HG03354 (cell line): ENCODE measurements around the gene POLK.
"Not testable (repeated sequence)": the region's sequence is repeated elsewhere in the genome, so short reads cannot be mapped to it uniquely, and the experiment has no call there.

Source experiments
- ATAC-seq: cut with Tn5 transposase; IDR thresholded peaks from one replicate; pipeline ENCODE4 v1.9.1; 2021; ENCODE audit warnings: mild to moderate bottlenecking; ENCODE audit not compliant: unreplicated experiment, poor library complexity, severe bottlenecking

Gene POLK

DNA sequence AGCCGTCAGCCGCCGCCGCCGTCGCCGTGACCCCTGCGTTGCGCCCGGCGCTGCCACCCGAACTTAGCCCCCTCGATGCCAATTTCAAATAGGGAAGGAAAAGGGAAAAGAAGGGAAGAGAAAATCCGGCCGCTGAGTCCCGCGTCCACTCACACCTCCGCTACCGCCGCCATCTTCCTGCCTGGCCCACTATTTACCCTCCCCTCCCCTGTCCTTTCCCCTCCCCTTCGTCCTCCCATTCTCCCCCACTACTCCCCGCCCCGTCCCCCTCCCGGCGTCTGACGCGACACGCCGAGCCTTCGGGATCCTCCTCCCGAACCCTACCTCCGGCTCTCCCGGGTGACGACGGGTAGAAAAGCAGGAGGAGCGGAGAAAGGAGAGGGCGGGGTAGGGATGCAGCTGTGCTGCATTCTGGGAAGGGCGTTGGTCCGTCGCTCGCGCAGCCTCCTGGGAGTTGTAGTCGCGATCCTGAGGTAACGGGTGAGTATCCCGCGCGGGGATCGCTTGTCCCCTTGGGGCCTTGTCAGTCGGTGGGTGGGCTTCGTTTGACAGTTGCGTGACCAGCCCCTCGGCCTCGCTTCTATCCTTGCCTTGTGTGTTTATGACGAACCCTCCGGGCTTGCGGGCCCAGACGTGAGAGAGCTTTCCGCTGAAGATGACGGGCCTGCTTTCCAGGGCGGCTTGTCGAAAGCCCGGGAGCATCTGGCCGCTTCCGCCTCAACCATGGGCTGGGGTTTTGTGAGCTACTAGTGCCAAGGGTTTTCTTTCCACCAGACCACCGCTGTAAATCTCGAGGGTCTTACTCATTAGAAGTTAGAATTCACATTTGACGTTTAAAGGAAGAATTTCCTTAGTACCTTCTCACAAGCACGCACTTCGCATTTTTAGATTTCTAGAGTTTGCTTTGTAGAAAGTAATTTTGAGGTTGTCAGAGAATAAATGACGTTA is at the start of gene POLK, which contains the start of gene CERT1:
Gene POLK (plus strand): TSS at position 457 of the 948 bp plus-strand sequence.
Gene CERT1 (minus strand): TSS at position 195 of the 948 bp plus-strand sequence. CDS start 422 bp downstream, outside the sequence.
- ATAC-seq, result peak; percentile 84

DNA sequence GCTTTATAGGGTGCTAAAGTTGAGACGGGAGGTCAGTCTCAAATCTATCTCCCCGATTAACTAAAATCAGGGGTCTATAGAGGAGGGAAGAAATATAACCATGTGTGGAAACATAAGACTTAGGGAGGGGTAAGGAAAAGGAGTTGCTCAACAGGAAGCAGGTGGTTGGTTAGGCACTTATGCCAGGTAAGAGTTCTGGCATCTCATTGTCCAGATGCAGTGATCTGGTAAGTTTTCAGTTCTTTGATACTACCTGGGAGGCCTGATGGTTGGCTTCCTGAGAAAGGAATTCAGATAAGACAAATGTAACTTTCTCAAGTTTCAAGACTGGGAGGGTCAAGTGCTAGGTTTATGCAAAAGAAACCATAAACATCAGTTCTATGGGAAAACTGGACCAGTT is 48.0 kb upstream of the POLK start:
- no peak for ATAC-seq

DNA sequence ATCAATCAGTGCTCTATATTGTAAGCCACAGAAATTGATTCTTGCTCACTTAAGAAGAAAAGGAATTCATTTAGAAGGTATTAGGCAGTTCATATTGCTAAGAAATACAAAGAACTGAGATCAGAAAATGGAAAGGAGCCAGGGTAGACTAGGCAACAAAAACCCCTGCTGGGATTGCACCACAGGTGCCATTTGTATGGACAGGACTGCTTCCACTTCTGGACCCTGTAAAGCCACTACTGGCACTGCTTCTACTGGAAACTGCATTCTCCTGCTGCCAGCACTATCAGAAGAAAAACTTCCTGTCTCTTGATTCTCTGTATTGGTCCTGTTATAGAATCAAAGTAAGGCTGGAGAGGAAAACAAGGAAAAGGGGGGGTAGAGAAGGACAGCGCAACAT is 46.2 kb upstream of the POLK start:
- no peak for ATAC-seq

DNA sequence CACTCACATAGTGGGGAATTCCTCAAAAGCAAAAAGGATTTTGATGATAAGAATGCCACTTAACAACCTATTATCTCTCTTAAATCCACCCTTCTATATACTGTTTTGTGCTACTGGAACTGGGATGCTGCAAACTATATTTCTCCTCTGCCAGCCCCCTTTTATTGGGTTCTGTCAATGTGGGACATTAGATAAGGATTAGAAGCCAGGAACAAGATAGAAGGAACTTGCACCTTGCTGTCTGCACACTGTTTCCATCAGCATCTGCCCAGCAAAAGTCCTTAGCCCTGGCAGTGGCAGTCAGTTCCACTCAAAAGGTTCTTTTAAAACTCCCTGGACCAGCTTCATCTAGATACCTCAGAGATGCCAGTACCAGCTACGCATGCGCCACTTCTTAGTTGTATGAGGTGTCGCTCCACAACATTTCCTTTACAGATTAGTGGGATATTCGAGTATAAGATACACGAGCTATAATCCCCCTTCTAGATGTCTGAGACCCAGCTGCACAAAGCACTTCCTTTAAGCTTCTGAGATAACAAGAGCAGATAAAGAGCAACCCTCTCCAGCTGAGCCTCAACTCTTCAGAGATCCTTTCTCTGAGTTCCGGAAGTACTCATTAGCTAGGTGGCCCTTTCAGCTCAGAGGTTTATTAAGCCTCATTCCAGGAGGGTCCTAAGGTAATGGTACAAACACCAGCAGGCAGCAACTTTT is 45.5 kb upstream of the POLK start:
- ATAC-seq, result no peak

DNA sequence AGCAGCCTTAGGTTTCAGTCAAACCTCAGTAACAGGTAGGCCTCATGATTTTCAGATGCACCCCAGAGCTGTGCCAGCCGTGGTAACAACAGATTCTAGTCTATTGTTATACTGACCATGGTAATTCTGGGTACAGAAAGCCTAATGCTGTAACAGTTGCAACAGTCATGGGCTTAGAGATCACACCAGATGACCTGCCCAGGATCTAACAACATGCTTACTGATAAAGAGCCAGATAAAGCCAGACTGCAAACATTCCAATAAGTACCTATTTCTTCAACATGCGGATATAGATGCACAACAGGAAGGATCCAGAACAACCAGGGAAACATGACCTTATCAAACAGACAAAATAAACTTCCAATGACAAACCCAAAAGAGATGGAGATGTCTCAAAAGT is 43.1 kb upstream of the POLK start:
- ATAC-seq, result no peak

DNA sequence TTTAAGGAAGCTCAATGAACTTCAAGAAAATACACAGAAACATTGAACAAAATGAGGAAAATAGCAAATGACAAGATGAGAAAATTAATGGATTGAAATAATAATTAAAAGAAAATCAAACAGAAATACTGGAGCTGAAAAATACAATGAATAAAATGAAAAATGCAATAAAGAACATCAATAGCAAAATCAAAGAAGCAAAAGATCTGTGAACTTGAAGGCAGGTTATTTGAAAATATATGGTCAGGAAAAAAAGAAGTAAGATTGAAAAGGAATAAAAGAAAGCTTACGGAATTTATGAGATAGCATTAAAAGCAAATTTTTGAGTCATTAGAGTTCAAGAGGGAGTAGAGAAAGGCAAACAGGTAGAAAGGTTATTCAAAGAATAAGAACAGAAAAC is 42.7 kb upstream of the POLK start:
- no peak for ATAC-seq

DNA sequence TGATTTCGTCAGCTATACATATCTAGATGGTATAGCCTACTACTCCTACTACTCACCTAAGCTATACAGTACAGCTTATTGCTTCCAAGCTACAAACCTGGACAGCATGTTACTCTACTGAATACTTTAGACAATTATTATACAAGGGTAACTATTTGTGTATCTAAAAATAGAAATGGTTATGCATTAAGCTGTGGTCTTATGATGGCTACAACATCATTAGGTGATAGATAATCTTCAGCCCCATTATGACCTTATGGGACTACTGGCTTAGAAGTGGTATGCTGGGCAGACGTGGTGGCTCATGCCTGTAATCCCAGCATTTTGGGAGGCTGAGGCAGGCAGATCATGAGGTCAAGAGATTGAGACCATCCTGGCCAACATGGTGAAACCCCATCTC is 40.5 kb upstream of the POLK start:
- ATAC-seq, result peak; percentile 73

DNA sequence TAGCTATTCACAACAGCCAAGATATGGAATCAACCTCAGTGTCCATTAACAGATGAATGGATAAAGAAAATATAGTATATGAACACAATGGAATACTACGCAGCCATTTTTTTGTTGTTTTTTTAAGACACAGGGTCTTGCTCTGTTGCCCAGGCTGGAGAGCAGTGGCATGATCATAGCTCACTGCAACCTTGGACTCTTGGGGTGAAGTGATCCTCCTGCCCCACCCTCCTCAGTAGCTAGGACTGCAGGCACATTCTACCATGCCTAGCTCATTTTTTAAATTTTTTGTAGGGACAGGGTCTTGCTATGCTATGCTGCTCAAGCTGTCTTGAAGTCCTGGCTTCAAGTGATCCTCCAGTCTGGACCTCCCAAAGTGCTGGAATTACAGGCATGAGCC is 38.7 kb upstream of the POLK start:
- ATAC-seq, result no peak

DNA sequence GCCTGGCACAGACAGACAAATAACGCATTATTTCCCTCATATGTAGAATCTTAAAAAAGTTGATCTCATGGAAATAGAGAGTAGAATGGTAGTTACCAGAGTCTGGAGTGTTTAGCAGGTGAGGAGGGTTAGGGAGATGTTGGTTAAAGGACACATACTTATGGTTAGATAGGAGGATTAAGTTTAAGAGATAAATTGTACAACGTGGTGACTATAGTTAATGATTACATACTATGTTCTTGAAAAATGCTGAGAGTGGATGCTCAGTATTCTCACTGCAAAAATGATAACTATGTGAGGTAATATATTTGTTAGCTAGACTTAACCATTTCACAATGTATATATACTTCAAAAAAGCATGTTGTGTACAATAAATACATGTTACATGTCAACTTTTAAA is 38.2 kb upstream of the POLK start:
- no peak for ATAC-seq

DNA sequence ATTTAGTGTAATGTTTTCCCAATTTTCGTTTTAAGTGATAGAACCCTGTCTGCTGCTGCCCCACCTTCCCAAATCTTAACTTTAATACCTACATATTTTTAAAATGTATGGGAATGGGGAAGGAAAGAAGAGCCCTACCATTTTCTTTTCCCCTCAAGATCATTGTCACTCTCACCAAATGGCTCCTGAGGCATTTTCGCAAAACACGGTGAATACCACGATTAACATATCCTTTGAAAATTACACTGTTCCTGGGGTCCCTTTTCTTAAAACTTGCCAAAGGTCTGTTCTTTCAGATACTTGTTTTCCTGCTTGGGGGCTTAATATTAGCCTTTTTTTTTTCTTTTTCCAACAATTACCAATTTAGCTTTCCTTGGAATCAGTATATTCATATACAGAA is 36.3 kb upstream of the POLK start:
- ATAC-seq, result no peak

DNA sequence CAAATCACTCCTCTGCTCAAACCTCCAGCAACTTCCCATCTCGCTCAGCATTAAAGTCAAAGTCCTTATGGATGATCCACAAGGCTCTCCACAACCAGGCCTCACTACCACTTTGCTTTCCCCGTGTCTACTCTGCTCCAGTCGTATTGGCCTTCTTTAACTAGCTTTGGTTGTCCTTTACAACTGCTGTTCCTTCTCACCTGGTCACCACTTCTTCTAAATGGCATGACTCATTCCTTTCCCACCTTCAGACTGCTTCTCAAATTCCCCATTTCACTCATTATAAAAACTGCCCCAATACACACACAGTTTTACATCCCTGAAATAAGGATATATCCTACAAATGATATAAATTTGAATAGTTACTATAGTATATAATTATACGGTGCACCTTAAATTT is 30.7 kb upstream of the POLK start:
- no peak for ATAC-seq

DNA sequence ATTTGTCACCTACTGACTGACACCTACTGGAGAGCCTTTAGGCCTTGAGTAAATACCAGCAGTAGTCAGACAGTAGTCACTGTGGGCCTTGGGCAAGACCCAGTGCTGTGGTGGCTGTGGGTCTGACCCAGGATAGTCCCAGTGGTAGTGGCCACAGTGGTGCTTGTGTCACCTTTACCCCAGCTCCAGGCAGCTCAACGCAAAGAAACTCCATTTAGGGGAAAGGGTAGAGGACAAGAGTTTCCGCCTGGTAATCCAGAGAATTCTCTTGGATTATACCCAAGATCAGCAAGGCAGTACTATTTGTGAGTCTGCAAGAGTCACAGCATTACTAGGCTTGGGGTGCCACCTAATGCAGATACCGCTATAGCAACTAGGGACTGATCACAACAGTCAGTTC is 29.2 kb upstream of the POLK start:
- no peak for ATAC-seq

DNA sequence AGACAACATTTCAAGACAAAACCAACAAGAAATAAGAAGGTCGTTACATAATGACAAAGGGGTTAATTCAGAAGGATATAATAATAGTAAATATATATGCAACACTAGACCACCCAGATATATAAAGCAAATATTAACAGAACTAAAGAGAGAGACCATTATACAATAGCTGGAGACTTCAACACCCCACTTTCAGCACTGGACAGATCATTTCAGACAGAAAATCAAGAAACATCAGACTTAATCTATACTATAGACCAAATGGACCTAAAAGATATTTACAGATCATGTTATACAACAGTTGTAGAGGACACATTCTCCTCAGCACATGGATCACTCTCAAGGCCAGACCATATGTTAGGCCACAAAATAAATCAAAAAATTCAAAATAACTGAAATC is 27.1 kb upstream of the POLK start:
- ATAC-seq, result no peak

DNA sequence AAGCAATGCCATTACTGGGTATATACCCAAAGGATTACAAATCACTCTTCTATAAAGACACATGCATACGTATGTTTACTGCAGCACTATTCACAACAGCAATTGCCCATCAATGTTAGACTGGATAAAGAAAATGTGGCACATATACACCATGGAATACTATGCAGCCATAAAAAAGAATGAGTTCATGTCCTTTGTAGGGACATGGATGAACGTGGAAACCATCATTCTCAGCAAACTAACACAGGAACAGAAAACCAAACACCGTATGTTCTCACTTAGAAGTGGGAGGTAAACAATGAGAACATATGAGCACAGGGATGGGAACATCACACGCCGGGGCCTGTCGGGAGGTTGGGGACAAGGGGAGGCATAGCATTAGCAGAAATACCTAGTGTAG is 21.8 kb upstream of the POLK start:
- ATAC-seq, result not testable (repeated sequence)

DNA sequence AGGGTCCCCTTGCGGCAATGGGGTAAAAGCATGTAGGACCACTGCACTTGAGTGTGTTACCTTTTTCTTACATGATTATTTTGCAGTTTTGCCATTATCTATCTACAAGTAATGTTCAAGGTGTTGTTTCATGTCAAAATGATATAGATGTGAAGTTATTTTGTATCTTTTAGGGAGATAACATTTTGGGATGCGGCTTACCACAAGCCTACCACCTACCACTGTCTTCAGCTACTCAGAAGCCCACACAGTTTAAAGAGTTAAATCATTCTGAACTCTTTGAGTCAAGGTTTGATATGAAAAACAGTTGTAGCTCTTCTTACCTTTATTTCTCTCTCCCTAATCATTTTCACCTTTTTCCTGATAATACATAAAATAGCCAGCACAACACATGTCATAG is 20.1 kb upstream of the POLK start:
- ATAC-seq, result no peak

DNA sequence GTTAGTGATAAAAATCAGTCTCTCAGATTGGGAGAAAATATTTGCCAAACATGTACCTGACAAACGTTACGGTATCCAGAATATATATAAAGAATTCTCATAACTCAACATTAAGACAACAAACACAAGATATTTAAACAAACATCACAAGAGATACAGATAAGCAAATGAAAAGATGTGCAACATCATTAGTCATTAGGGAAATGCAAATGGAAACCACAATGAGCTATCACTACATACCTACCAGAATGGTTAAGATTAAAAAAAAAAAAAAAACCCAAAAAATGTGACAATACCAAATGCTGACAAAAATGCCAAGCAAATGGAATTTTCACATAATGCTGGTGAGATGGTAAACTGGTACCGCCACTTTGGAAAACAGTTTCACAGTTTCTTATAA is 15.7 kb upstream of the POLK start:
- ATAC-seq, result no peak

DNA sequence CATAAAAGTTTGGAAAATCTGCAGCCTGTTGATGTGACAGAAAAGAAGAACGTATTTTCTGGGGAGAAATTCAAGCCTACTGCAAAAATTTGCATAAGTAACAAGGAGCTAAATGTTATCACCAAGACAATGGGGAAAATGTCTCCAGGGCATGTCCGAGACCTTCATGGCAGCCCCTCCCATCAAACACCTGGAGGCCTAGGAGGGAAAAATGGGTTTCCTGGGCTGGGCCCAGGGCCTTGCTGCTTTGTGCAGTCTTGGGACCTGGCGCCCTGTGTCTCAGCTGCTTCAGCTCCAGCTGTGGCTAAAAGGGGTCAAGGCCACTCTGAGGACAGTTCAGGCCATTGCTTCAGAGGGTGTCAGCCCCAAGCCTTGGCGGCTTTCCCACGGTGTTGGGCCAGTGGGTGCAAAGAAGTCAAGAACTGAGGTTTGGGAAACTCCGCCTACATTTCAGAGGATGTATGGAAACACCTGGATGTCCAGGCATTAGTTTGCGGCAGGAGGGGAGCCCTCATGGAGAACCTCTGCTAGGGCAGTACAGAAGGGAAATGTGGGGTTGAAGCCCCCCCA is 13.4 kb upstream of the POLK start:
- ATAC-seq, result no peak

DNA sequence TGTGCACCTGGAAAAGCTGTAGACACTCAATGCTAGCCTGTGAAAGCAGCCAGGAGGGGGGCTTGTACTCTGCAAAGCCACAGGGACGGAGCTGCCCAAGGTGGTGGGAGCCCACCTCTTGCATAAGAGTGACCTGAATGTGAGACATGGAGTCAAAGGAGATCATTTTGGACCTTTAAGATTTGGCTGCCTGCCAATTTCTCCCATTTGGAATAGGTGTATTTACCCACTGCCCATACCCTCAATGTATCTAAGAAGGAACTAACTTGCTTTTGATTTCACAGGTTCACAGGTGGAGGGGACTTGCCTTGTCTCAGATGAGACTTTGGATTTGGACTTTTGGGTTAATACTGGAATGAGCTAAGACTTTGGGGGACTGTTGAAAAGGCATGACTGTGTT is 12.8 kb upstream of the POLK start:
- ATAC-seq, result not testable (repeated sequence)

DNA sequence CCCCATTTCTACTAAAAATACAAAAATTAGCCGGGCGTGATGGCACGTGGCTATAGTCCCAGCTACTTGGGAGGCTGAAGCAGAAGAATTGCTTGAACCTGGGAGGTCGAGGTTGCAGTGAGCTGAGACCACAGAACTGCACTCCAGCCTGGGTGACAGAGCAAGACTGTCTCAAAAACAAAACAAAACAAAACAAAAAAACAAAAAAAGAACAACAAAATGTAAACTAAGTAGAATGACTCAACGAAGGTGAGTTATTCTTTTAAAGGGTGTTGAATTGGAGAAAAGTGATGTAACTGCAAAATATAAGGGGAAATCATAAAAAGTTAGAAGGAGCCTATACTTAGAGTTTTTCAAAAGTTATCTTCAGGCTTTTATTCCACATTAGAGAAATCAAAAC is 6.6 kb upstream of the POLK start:
- ATAC-seq, result not testable (repeated sequence)

DNA sequence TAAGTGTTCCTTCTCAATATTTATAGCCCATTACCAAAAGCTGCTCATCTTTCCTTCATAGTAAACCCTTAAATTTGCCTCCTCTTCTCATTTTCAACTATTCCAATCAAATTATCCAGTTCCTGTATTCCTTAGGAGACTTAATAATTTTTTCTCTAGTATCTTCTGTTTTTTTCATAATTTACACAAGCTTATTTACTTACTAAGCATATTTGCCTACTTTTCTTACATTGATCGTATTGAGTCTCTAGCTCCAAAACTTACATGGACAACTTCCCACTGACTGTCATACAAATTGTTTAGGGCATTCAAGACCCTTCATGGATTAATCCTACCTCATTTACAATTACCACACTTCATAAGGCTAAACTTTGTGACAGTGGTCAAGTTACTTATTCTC is 3.9 kb upstream of the POLK start:
- ATAC-seq, result no peak

DNA sequence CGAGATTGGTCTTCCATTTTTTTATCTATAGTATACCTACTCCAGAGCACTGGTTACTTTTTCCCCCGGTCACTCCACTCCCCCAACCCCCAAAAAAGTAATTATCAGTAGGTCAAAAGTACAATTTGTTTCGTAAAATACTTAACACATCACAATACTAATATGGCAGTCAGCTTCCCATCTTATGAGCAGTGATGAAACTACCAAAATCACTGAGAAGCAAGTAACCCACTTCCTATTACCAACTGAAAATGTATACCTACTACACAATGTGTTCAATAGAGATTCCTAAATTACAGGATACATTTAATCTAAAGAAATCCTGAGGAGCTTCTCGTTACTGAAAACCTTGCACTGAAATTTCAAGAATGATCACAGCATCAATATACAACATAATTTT is 2.1 kb upstream of the POLK start:
- ATAC-seq, result no peak
